ENCODE results near the gene VHLL.

GRCh38 chr1:156337052-156337887 lies 38.2 kb upstream of the VHLL start:
- TF ChIP-seq CTCF (IDR thresholded peaks at IDR 0.05) (no peak), POLR2A (IDR thresholded peaks at IDR 0.05) (no peak), POLR2AphosphoS5 (IDR thresholded peaks at IDR 0.05; ENCODE audit: insufficient read depth in 1 of 2, low read depth in 1 of 2) (no peak)

Measured in vagina (tissue), 2 donors.